ENCODE results near the gene RUNX3. TPM values are rescaled to one million over a fixed set of nuclear protein-coding genes. Genes with fewer than 3 reads are reported as not detected.

The RUNX3 gene
- polyA plus RNA-seq, 1 of the 3 experiments (the other 2 are of a cell fraction) = not detected

DNA sequence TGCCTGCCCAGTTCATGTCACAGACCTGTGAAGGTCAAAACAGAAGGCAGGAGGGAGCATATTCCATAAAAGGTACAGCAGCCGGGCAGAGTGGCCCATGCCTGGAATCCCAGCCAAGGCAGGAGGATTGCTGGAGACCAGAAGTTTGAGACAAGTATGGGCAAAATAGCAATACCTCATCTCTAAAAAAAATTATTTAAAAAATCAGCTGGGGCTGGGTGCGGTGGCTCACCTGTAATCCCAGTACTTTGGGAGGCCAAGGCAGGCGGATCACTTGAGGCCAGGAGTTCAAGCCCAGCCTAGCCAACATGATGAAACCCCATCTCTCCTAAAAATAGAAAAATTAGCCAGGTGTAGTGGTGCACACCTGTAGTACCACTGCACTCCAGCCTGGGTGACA lies 64.5 kb downstream of the RUNX3 start (continued):
- TF ChIP-seq, protein P1, sequence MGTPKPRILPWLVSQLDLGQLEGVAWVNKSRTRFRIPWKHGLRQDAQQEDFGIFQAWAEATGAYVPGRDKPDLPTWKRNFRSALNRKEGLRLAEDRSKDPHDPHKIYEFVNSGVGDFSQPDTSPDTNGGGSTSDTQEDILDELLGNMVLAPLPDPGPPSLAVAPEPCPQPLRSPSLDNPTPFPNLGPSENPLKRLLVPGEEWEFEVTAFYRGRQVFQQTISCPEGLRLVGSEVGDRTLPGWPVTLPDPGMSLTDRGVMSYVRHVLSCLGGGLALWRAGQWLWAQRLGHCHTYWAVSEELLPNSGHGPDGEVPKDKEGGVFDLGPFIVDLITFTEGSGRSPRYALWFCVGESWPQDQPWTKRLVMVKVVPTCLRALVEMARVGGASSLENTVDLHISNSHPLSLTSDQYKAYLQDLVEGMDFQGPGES (IDR thresholded peaks at IDR 0.05; ENCODE audit: low read depth, low read length) = no peak
- TF ChIP-seq ELF1 (IDR thresholded peaks at IDR 0.05) = no peak

DNA sequence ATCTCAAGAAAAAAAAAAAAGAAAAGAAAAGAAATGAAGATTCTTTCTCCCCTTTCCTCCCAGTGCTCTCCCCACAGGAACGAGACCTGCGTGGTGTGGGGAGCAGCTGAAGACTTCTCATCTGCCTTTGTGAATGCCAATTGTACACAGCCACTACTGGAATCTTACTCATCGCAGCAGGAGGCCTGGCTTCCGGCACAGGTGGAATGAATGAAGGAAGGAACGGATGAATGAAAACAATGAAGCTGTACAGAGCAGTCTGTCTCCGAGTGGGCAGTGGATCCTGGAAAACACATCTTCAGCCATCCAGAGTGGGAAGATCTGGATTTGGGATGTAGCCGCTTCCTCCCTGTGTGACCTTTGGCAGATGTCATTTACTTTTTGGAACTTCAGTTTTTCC lies 64.9 kb downstream of the RUNX3 start:
- no peaks in the 10 kb centered on the region for H4K20me1 ChIP-seq (ENCODE audit: insufficient read depth)
- no peak for DNase-seq
- H3K27me3 ChIP-seq (ENCODE audit: insufficient read depth) = no peaks in the 10 kb centered on the region
- H3K27ac ChIP-seq (ENCODE audit: low read depth in 2 of 2, low read length in 1 of 2) = no peak overlapping the region
- no peaks in the 10 kb centered on the region for H3K9me2 ChIP-seq
- H3F3A ChIP-seq (replicated peaks; ENCODE audit: insufficient read depth) = no peaks in the 10 kb centered on the region
- H3K36me3 ChIP-seq (replicated peaks in 1 of 2; ENCODE audit: control insufficient read depth in 1 of 2, insufficient read depth in 2 of 2, low read length in 1 of 2) = no peaks in the 10 kb centered on the region
- H3K4me2 ChIP-seq = no peak overlapping the region
- ChIA-PET POLR2A (no interaction called here), CTCF (interaction anchor here (0.7 to 2.3 kb wide), 3 partner anchors 33 to 66 kb away, joined by 3 to 8 read pairs (median 3); no protein-coding TSS in a partner anchor)
- H3K9ac ChIP-seq = no peak overlapping the region
- H2AFZ ChIP-seq (ENCODE audit: low read depth) = no peak overlapping the region
- no peak overlapping the region for H3K4me3 ChIP-seq (ENCODE audit: low read depth in 2 of 2, low read length in 1 of 2)
- 69% methylated on average over 3 of the region's 7 CpGs for WGBS (ENCODE audit: low lambda C conversion rate)
- TF ChIP-seq, protein P2, sequence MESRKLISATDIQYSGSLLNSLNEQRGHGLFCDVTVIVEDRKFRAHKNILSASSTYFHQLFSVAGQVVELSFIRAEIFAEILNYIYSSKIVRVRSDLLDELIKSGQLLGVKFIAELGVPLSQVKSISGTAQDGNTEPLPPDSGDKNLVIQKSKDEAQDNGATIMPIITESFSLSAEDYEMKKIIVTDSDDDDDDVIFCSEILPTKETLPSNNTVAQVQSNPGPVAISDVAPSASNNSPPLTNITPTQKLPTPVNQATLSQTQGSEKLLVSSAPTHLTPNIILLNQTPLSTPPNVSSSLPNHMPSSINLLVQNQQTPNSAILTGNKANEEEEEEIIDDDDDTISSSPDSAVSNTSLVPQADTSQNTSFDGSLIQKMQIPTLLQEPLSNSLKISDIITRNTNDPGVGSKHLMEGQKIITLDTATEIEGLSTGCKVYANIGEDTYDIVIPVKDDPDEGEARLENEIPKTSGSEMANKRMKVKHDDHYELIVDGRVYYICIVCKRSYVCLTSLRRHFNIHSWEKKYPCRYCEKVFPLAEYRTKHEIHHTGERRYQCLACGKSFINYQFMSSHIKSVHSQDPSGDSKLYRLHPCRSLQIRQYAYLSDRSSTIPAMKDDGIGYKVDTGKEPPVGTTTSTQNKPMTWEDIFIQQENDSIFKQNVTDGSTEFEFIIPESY (IDR thresholded peaks at IDR 0.05; ENCODE audit: borderline replicate concordance, low read depth) = no peak
- TF ChIP-seq GABPA (IDR thresholded peaks at IDR 0.05; ENCODE audit: low read depth) (no peak), CHD2 (IDR thresholded peaks at IDR 0.05; ENCODE audit: low read length, partially characterized antibody) (no peak), NRF1 (IDR thresholded peaks at IDR 0.05; ENCODE audit: low read depth, low read length) (no peak), ELF1 (IDR thresholded peaks at IDR 0.05) (no peak), RAD21 (IDR thresholded peaks at IDR 0.05; ENCODE audit: low read length) (no peak), RXRA (IDR thresholded peaks at IDR 0.05; ENCODE audit: borderline replicate concordance, low read depth) (no peak), MEF2A (IDR thresholded peaks at IDR 0.05; ENCODE audit: borderline replicate concordance, low read depth) (no peak), YY1 (IDR thresholded peaks at IDR 0.05; ENCODE audit: low read depth) (no peak), TCF12 (IDR thresholded peaks at IDR 0.05) (no peak), TAF1 (IDR thresholded peaks at IDR 0.05; ENCODE audit: borderline replicate concordance, low read depth, low read length) (no peak), EP300 (IDR thresholded peaks at IDR 0.05; ENCODE audit: borderline replicate concordance in 1 of 2, low read depth in 1 of 2, low read length in 1 of 2) (no peak), FOSL2 (IDR thresholded peaks at IDR 0.05; ENCODE audit: borderline replicate concordance, low read depth) (no peak), EZH2phosphoT487 (IDR thresholded peaks at IDR 0.05; ENCODE audit: borderline replicate concordance, low read depth) (no peak), RCOR1 (IDR thresholded peaks at IDR 0.05; ENCODE audit: low read length) (no peak), NFIC (IDR thresholded peaks at IDR 0.05; ENCODE audit: borderline replicate concordance) (no peak), RFX5 (IDR thresholded peaks at IDR 0.05; ENCODE audit: low read length) (no peak)
- TF ChIP-seq, protein P3, sequence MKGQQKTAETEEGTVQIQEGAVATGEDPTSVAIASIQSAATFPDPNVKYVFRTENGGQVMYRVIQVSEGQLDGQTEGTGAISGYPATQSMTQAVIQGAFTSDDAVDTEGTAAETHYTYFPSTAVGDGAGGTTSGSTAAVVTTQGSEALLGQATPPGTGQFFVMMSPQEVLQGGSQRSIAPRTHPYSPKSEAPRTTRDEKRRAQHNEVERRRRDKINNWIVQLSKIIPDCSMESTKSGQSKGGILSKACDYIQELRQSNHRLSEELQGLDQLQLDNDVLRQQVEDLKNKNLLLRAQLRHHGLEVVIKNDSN (IDR thresholded peaks at IDR 0.05; ENCODE audit: borderline replicate concordance, low read depth) = no peak
- TF ChIP-seq, protein P4, sequence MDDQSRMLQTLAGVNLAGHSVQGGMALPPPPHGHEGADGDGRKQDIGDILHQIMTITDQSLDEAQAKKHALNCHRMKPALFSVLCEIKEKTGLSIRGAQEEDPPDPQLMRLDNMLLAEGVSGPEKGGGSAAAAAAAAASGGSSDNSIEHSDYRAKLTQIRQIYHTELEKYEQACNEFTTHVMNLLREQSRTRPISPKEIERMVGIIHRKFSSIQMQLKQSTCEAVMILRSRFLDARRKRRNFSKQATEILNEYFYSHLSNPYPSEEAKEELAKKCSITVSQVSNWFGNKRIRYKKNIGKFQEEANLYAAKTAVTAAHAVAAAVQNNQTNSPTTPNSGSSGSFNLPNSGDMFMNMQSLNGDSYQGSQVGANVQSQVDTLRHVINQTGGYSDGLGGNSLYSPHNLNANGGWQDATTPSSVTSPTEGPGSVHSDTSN (IDR thresholded peaks at IDR 0.05) = no peak
- TF ChIP-seq, protein P5, sequence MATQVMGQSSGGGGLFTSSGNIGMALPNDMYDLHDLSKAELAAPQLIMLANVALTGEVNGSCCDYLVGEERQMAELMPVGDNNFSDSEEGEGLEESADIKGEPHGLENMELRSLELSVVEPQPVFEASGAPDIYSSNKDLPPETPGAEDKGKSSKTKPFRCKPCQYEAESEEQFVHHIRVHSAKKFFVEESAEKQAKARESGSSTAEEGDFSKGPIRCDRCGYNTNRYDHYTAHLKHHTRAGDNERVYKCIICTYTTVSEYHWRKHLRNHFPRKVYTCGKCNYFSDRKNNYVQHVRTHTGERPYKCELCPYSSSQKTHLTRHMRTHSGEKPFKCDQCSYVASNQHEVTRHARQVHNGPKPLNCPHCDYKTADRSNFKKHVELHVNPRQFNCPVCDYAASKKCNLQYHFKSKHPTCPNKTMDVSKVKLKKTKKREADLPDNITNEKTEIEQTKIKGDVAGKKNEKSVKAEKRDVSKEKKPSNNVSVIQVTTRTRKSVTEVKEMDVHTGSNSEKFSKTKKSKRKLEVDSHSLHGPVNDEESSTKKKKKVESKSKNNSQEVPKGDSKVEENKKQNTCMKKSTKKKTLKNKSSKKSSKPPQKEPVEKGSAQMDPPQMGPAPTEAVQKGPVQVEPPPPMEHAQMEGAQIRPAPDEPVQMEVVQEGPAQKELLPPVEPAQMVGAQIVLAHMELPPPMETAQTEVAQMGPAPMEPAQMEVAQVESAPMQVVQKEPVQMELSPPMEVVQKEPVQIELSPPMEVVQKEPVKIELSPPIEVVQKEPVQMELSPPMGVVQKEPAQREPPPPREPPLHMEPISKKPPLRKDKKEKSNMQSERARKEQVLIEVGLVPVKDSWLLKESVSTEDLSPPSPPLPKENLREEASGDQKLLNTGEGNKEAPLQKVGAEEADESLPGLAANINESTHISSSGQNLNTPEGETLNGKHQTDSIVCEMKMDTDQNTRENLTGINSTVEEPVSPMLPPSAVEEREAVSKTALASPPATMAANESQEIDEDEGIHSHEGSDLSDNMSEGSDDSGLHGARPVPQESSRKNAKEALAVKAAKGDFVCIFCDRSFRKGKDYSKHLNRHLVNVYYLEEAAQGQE (IDR thresholded peaks at IDR 0.05; ENCODE audit: low read depth, low read length) = no peak
- H3K79me2 ChIP-seq (ENCODE audit: insufficient read depth) = no peaks in the 10 kb centered on the region
- H3K9me3 ChIP-seq = no peaks in the 10 kb centered on the region
- H3K4me1 ChIP-seq (ENCODE audit: control insufficient read depth in 1 of 2, insufficient read depth in 2 of 2, low read depth in 1 of 2, low read length in 1 of 2) = no peaks in the 10 kb centered on the region
